Heart left ventricle (tissue), 13 donors: ENCODE results near the gene NDUFA6.

Source experiments
- POLR2A ChIP-seq, 2 donors: fragments of 450-650 bp; IDR thresholded peaks; one replicate each; pipeline ENCODE4 v1.6.1; 2017; ENCODE audit warnings: antibody characterized with exemption in 2 of 2, mild to moderate bottlenecking in 2 of 2, moderate library complexity in 2 of 2
- TF ChIP-seq, protein P1 (sequence below), 12 donors: fragments of 200-600 bp; sonication (generic) in 4 of 12; IDR thresholded peaks; one replicate each; pipeline versions ENCODE4 v1.5.0 to v1.8.0; 2018 to 2022; ENCODE audit warnings: antibody characterized with exemption in 12 of 12, mild to moderate bottlenecking in 5 of 12
- donor health status: ischemic (EF 13 %, LVEDD 7.1; RV severe dilation, severe dysfunction).
- donor health status: DM: no; HTN: yes; CAD: no.
- donor health status: DM: no; HTN: no; CAD: no.
- donor health status: ischemic (EF 25% LVEDD 6.9; RV normal size, moderate dysfunction).
- donor health status: ischemic (EF 25% LVEDD 5.7; RV mildly dilated, moderate dysfunction).
- donor health status: ischemic (EF 35%, LVEDD 5.7; RV mildly dilated, moderate dysfunction).
- donor health status: nonischemic (EF 11% LVEDD 7.7; RV severe dilation, severe dysfunction).
- donor health status: DM: yes; HTN: yes; CAD: no.
- donor health status: PGD.
- donor health status: ischemic (EF 29% LVEDD 5.4; RV normal size, mild dysfunction).
- donor health status: nonischemic (EF 23%, LVEDD 6.1; RV moderate dilation, normal function).

- TF ChIP-seq, protein P1, sequence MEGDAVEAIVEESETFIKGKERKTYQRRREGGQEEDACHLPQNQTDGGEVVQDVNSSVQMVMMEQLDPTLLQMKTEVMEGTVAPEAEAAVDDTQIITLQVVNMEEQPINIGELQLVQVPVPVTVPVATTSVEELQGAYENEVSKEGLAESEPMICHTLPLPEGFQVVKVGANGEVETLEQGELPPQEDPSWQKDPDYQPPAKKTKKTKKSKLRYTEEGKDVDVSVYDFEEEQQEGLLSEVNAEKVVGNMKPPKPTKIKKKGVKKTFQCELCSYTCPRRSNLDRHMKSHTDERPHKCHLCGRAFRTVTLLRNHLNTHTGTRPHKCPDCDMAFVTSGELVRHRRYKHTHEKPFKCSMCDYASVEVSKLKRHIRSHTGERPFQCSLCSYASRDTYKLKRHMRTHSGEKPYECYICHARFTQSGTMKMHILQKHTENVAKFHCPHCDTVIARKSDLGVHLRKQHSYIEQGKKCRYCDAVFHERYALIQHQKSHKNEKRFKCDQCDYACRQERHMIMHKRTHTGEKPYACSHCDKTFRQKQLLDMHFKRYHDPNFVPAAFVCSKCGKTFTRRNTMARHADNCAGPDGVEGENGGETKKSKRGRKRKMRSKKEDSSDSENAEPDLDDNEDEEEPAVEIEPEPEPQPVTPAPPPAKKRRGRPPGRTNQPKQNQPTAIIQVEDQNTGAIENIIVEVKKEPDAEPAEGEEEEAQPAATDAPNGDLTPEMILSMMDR (IDR thresholded peaks at IDR 0.05): no peak
- no peak for TF ChIP-seq POLR2A (IDR thresholded peaks at IDR 0.05)
Measured at GRCh38 chr22:42077486-42078125, 13.0 kb downstream of the NDUFA6 start.
